NB4 (cell line): ENCODE results near the gene GLO1.

Source experiments
- DNase-seq: peaks from one replicate; pipeline ENCODE4 v3.0.0; 2010; ENCODE audit warnings: low read depth
- H3K4me3 ChIP-seq: one replicate; pipeline ENCODE4 v1.5.1; 2011; ENCODE audit warnings: mild to moderate bottlenecking, low read depth, low read length, moderate library complexity
- MYC ChIP-seq: IDR thresholded peaks from 2 replicates; pipeline ENCODE4 v1.6.1; 2011; ENCODE audit warnings: low read depth, low read length
- POLR2A ChIP-seq: IDR thresholded peaks from 2 replicates; pipeline ENCODE4 v1.6.1; 2011; ENCODE audit warnings: mild to moderate bottlenecking; ENCODE audit not compliant: insufficient read length; ENCODE audit errors: extremely low read depth
- TF ChIP-seq, protein P1 (sequence below): IDR thresholded peaks from 2 replicates; pipeline ENCODE4 v1.6.1; 2011; ENCODE audit warnings: low read depth, low read length
- TF ChIP-seq, protein P2 (sequence below): IDR thresholded peaks from one replicate; pipeline ENCODE4 v1.5.1; 2012; ENCODE audit warnings: low read depth, low read length

GLO1 gene

DNA sequence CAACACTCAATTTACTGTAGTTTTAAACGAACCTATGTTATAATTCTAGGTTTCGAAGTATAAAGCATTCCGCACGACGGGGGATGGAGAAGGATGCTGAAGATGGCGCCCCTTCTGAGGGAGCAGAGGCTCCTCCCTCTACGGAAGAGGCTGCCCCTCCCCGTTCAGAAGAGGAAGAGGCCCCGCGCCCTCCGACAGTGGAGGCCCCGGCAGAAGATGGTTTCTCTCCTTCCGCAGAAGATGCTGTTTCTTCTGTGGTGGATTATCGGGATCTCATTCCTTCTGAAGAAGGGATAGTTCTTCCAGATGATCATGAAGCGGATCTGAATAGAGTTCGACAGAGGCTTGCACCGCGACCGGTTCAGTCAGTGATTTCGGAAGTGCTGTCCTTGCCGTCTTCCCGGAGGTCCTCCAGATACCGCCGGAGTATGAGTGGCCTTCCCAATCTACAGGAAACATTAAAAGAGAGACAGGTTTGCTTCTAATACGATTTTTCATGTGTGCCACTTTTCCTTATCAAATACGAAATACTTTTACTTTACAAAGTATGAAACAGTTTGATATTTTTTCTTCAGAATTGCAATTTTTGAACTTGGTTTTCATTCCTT lies 19.9 kb upstream of the GLO1 start:
- TF ChIP-seq, protein P1, sequence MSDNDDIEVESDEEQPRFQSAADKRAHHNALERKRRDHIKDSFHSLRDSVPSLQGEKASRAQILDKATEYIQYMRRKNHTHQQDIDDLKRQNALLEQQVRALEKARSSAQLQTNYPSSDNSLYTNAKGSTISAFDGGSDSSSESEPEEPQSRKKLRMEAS, result no peak
- no peak for TF ChIP-seq POLR2A
- TF ChIP-seq MYC, result no peak
- TF ChIP-seq, protein P2, sequence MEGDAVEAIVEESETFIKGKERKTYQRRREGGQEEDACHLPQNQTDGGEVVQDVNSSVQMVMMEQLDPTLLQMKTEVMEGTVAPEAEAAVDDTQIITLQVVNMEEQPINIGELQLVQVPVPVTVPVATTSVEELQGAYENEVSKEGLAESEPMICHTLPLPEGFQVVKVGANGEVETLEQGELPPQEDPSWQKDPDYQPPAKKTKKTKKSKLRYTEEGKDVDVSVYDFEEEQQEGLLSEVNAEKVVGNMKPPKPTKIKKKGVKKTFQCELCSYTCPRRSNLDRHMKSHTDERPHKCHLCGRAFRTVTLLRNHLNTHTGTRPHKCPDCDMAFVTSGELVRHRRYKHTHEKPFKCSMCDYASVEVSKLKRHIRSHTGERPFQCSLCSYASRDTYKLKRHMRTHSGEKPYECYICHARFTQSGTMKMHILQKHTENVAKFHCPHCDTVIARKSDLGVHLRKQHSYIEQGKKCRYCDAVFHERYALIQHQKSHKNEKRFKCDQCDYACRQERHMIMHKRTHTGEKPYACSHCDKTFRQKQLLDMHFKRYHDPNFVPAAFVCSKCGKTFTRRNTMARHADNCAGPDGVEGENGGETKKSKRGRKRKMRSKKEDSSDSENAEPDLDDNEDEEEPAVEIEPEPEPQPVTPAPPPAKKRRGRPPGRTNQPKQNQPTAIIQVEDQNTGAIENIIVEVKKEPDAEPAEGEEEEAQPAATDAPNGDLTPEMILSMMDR, result no peak
- DNase-seq, result no peak
- no peak overlapping the region for H3K4me3 ChIP-seq

DNA sequence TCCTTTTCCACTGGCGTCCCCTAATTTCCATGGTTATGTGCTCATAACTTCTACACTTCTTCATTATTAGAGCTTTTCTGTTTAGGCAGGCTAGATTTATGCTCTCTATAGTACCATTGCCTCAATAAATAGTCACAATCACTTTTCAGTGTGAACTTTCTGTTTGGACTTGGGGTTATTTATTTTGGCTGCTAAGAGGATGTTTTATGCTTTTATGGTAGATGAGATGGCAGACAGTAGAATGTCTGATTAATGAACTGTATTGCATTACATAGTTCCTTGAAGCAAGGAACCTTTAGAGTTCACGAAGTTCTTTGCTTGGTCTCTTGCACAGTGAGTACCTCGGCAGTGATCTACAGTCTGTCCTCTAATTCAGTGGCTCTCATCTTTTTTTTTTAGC lies 19.1 kb upstream of the GLO1 start:
- TF ChIP-seq, protein P1, result no peak
- H3K4me3 ChIP-seq, result no peak overlapping the region
- DNase-seq, result no peak

DNA sequence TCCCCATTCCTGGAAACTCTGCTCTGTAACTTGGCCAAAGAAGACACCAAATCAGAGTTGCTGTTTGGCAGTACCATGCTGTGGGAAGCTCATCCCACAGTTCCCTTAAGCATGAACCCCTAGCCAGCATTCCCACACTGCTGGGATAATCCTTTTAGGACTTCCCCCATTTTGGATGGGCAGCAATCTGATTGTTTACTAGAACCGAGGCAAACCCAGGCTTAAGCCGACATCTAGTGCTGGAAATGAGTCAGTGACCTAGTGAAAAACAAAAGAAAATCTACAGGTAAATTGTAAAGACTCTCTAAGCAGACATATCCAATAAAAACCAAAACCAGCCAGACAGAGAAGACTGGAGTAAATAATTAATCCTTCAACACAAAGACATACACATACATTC lies 17.4 kb upstream of the GLO1 start:
- TF ChIP-seq, protein P2, result peak; percentile 4
- TF ChIP-seq MYC, result no peak
- H3K4me3 ChIP-seq, result no peak overlapping the region
- DNase-seq, result no peak

DNA sequence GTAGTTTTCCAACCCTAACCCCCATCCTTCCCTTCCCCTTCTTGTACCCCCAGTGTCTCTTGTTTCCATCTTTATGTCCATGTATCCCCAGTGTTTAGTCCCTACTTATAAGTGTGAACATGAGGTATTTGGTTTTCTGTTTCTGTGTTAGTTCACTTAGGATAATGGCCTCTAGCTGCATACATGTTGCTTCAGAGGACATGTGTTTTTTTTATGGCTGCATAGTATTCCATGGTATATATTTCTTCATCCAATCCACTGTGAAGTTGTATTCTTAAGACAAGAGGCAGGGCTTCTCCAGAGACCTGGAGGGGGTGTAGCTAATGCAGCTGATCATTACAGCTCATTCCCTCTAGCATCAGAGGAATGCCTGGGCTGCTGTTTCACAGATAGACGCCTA lies 16.4 kb upstream of the GLO1 start:
- no peak for DNase-seq
- H3K4me3 ChIP-seq, result no peak overlapping the region
- TF ChIP-seq MYC (no peak), POLR2A (no peak)
- TF ChIP-seq, protein P2, result no peak
- TF ChIP-seq, protein P1, result no peak

DNA sequence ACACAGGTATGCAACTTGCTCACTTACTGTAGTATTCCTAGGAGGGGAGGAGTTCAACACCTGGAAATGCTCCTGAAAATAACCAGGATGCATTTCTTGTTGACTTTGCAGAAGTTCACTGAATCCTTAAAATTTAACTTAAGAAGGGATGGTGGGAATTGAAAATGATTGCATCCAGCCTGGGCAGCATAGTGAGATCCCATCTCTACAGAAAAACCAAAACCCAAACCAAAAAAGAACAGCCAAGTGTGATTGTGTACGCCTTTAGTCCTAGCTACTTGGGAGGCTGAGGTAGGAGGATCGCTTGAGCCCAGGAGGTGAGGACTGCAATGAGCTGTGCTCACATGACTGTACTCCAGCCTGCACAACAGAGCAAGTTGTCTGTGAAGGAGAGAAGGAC lies 13.9 kb upstream of the GLO1 start:
- TF ChIP-seq POLR2A (no peak), MYC (no peak)
- TF ChIP-seq, protein P2, result no peak
- TF ChIP-seq, protein P1, result no peak
- H3K4me3 ChIP-seq, result no peak overlapping the region
- DNase-seq, result no peak

DNA sequence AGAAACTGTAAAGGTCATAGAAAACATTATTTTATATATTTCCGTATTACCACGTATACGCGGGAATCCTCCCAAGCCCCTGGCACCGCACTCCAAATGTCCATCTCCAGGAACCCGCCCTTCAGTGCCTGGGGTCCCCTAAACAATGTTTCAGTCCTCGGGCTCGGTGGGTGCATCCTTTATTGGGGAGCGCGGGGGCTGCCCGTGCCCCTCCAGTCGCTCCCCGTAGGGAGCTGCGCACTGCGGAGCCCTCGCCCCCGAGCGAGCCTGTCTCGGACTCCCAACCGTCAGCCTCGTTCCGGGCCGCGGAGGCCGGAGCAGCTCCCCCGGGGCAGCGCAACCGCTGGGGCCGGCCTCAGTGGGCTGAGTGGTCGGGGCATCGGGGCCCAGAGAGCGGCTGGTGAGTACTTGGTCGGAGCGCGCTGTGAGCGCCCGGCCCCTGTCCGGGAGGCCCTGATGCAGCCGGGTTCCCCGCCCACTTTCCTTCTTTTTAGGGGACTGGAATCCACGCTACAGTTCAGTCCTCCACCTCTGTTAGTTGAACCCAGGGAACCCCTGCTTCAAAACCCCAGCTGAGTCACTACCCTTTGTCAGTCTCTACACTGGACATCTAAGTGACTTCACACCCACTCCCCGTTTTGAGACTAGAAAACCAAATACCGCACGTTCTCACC lies 12.2 kb upstream of the GLO1 start, which contains the start of gene DNAH8:
DNAH8 (plus strand) TSS at position 296 of the 674 bp plus-strand sequence. CDS start 7,499 bp downstream, outside the sequence.
- no peak for DNase-seq
- no peak within 1 kb of the TSS for H3K4me3 ChIP-seq
- TF ChIP-seq, protein P2, result no peak
